ENCODE measurements around the gene TRABD2A. TPM values are rescaled to one million over a fixed set of nuclear protein-coding genes. Genes with fewer than 3 reads are reported as not detected.

Gene TRABD2A
- total and polyA plus RNA-seq, 2 of the 13 experiments (the other 11 are each of a cell fraction or from before 2014, with no cell fraction given): 0.15 TPM; not detected in 1

- ChIA-PET CTCF (ENCODE audit: low intra/inter-chr PET ratio, low total read pairs) (no interaction called here), POLR2A (no interaction called here)
- Histone ChIP-seq H2AFZ (ENCODE audit: low read length) (no peak overlapping the region), H3K36me3 (replicated peaks in 1 of 2; ENCODE audit: control insufficient read depth in 1 of 2, insufficient read depth in 2 of 2, low read length in 2 of 2) (no peaks in the 10 kb centered on the region), H3K9ac (ENCODE audit: insufficient read depth, low read depth, low read length) (no peak overlapping the region), H3K79me2 (ENCODE audit: insufficient read depth, low read length) (no peaks in the 10 kb centered on the region), H3K4me2 (ENCODE audit: low read depth, low read length) (no peak overlapping the region), H3K27ac (ENCODE audit: extremely low read length, insufficient read depth, low read length) (no peak overlapping the region), H4K20me1 (ENCODE audit: insufficient read depth, low read length) (peaks cover 3% of the 10 kb centered on the region; the same call in 1 of the 2 replicates), H3K9me3 (ENCODE audit: low read length) (no peaks in the 10 kb centered on the region), H3K4me3 (replicated peaks in 1 of 3; ENCODE audit: insufficient read depth in 1 of 3, low read depth in 2 of 3, low read length in 3 of 3) (no peak overlapping the region), H3K4me1 (ENCODE audit: insufficient read depth, low read length) (peaks cover 39% of the 10 kb centered on the region), H3K27me3 (ENCODE audit: control insufficient read depth in 1 of 2, insufficient read depth in 2 of 2, low read length in 2 of 2) (peaks cover 12 to 55% of the 10 kb centered on the region in 2 experiments)
- FAIRE-seq (no peak), ATAC-seq (no peak), DNase-seq (ENCODE audit: low spot score) (no peak)
- no peak for TF ChIP-seq TARDBP (CRISPR knock-in tag; IDR thresholded peaks at IDR 0.05)
- no peak for TF ChIP-seq ZFP91 (CRISPR knock-in tag; IDR thresholded peaks at IDR 0.05; ENCODE audit: borderline replicate concordance)
- TF ChIP-seq ZNF615 (CRISPR knock-in tag; IDR thresholded peaks at IDR 0.05; ENCODE audit: borderline replicate concordance): no peak
- no peak for TF ChIP-seq KDM5B (CRISPR knock-in tag; IDR thresholded peaks at IDR 0.05; ENCODE audit: borderline replicate concordance)
- TF ChIP-seq RAD51 (IDR thresholded peaks at IDR 0.05; ENCODE audit: borderline replicate concordance): no peak
- TF ChIP-seq SIX4 (CRISPR knock-in tag; IDR thresholded peaks at IDR 0.05): no peak
- no peak for TF ChIP-seq KLF11 (CRISPR knock-in tag; IDR thresholded peaks at IDR 0.05)
- TF ChIP-seq SATB2 (CRISPR knock-in tag; IDR thresholded peaks at IDR 0.05): no peak
- no peak for TF ChIP-seq BORCS8-MEF2B (CRISPR knock-in tag; IDR thresholded peaks at IDR 0.05)
- no peak for TF ChIP-seq NR2F2 (IDR thresholded peaks at IDR 0.05; ENCODE audit: borderline replicate concordance, low read depth)
- TF ChIP-seq ZNF839 (CRISPR knock-in tag; IDR thresholded peaks at IDR 0.05; ENCODE audit: borderline replicate concordance): no peak
- no peak for TF ChIP-seq ZNF225 (CRISPR knock-in tag; IDR thresholded peaks at IDR 0.05)
- 3% methylated on average over 2 of the region's 2 CpGs for WGBS (ENCODE audit: low lambda C conversion rate)
- intact Hi-C loops (cut with micrococcal nuclease; ENCODE audit: unreplicated experiment) (no loop called here), in situ Hi-C loops (cut with HindIII; ENCODE audit: extremely low pct_ligation_motif_present, low pct_unique_long_range_greater_than_20kb) (loop anchor here (10.0 kb wide), 1 partner anchor 250 kb away; no protein-coding TSS in a partner anchor)
- no TSS peak for BruUV-seq (replicated peaks)
Observed at GRCh38 chr2:84885111-84885510, 4.2 kb upstream of the TRABD2A start.
